K562 (cell line): ENCODE results near the gene ARHGEF12. TPM values are rescaled to one million over a fixed set of nuclear protein-coding genes. Genes with fewer than 3 reads are reported as not detected.

Experiments
- DNMT1 ChIP-seq: fragments of 450-650 bp; IDR thresholded peaks from 2 replicates; pipeline ENCODE4 v1.6.1; 2016; ENCODE audit warnings: antibody characterized with exemption, mild to moderate bottlenecking
- EP400 ChIP-seq: fragments of 450-650 bp; IDR thresholded peaks from 2 replicates; pipeline ENCODE4 v1.6.1; 2017; ENCODE audit warnings: antibody characterized with exemption, mild to moderate bottlenecking, moderate library complexity
- HNRNPL ChIP-seq: fragments of 200-400 bp; formaldehyde crosslinking; IDR thresholded peaks from 2 replicates; pipeline ENCODE4 v1.6.1; 2017; ENCODE audit warnings: low read depth, mild to moderate bottlenecking, low read length
- JUNB ChIP-seq: fragments of 450-650 bp; formaldehyde crosslinking; conservative IDR thresholded peaks from 2 replicates; pipeline ENCODE4 v1.4.0; 2020; ENCODE audit warnings: mild to moderate bottlenecking
- KHSRP ChIP-seq: fragments of 450-650 bp; IDR thresholded peaks from 2 replicates; pipeline ENCODE4 v1.6.1; 2017
- MYBL2 ChIP-seq, 2 experiments: fragments of 450-650 bp in 1 of 2; sonication (generic) in 1 of 2; formaldehyde crosslinking in 1 of 2; IDR thresholded peaks; 2 replicates each; pipeline versions ENCODE4 v1.6.1 to v1.8.1; 2017 to 2022; ENCODE audit warnings: borderline replicate concordance in 1 of 2, inconsistent platforms in 1 of 2, low read depth in 1 of 2, mild to moderate bottlenecking in 1 of 2, missing genetic modification reagents in 1 of 2, moderate library complexity in 1 of 2
- RBM15 ChIP-seq: fragments of 200-400 bp; formaldehyde crosslinking; IDR thresholded peaks from 2 replicates; pipeline ENCODE4 v1.6.1; 2018; ENCODE audit warnings: mild to moderate bottlenecking, low read length, moderate library complexity; ENCODE audit not compliant: insufficient read depth
- RBM17 ChIP-seq: fragments of 200-400 bp; formaldehyde crosslinking; IDR thresholded peaks from 2 replicates; pipeline ENCODE4 v1.6.1; 2017; ENCODE audit warnings: low read depth, mild to moderate bottlenecking, low read length, borderline replicate concordance
- SMAD2 ChIP-seq: fragments of 150-350 bp; IDR thresholded peaks from 2 replicates; pipeline ENCODE4 v1.6.1; 2014; ENCODE audit warnings: low read depth, mild to moderate bottlenecking, low read length
- SP2 ChIP-seq: IDR thresholded peaks from 2 replicates; pipeline ENCODE4 v1.6.1; 2011; ENCODE audit warnings: mild to moderate bottlenecking, low read depth, low read length, moderate library complexity; ENCODE audit not compliant: poor library complexity, severe bottlenecking; ENCODE audit errors: extremely low read depth
- SUPT5H ChIP-seq: fragments of 450-650 bp; IDR thresholded peaks from 2 replicates; pipeline ENCODE4 v1.6.1; 2016
- TGIF2 ChIP-seq: sonication (generic); formaldehyde crosslinking; IDR thresholded peaks from 2 replicates; pipeline ENCODE4 v1.8.1; 2022; ENCODE audit warnings: mild to moderate bottlenecking, missing genetic modification reagents, moderate library complexity
- ZNF766 ChIP-seq: fragments of 200-800 bp; sonication (Bioruptor generic); conservative IDR thresholded peaks from 2 replicates; pipeline ENCODE4 v1.6.1; 2016; ENCODE audit warnings: missing genetic modification characterization, missing compliant biosample characterization
- ZNF785 ChIP-seq: fragments of 250-450 bp; sonication (Bioruptor Pico); IDR thresholded peaks from 2 replicates; pipeline ENCODE4 v1.4.0; 2020; ENCODE audit warnings: mild to moderate bottlenecking
- polyA plus RNA-seq, 8 experiments: library from polyadenylated mRNA; depleted of rRNA in 4 of 8; stranded (reverse) in 5 of 8; unstranded in 3 of 8; fragments of >200 nt; fragmentation: Nextera tagmentation in 2 of 8; fragmentation: Illumina TruSeq in 1 of 8; extraction: Ambion mirVana in 2 of 8; extraction: Trizol in 1 of 8; gene quantifications; 2 replicates each; pipeline versions ENCODE4 v1.2.1 to v1.2.3, GENCODE V29; 2011 to 2014; ENCODE audit warnings: inconsistent platforms in 1 of 8, missing spikeins in 1 of 8
- total RNA-seq, 7 experiments: library from RNA; depleted of rRNA in 6 of 7; stranded (reverse); fragments of >200 nt in 6 of 7; fragmentation: Illumina TruSeq in 2 of 7; extraction: Trizol in 2 of 7; gene quantifications; 2 replicates each; pipeline versions ENCODE4 v1.2.1 to v1.2.3, GENCODE V29; 2011 to 2021; ENCODE audit warnings: low replicate concordance in 1 of 7
- TF ChIP-seq, protein P1 (sequence below): fragments of 250-450 bp; sonication (Bioruptor Pico); IDR thresholded peaks from 2 replicates; pipeline ENCODE4 v1.4.0; 2020; ENCODE audit warnings: borderline replicate concordance
- TF ChIP-seq, protein P2 (sequence below): sonication (generic); formaldehyde crosslinking; IDR thresholded peaks from 2 replicates; pipeline ENCODE4 v1.8.1; 2023; ENCODE audit warnings: mild to moderate bottlenecking, missing genetic modification reagents
- TF ChIP-seq, protein P3 (sequence below): sonication (generic); formaldehyde crosslinking; IDR thresholded peaks from 2 replicates; pipeline ENCODE4 v1.8.0; 2022; ENCODE audit warnings: missing genetic modification reagents, mild to moderate bottlenecking, borderline replicate concordance
- TF ChIP-seq, protein P4 (sequence below): fragments of 450-650 bp; IDR thresholded peaks from 2 replicates; pipeline ENCODE4 v1.6.1; 2017; ENCODE audit warnings: antibody characterized with exemption, mild to moderate bottlenecking

The ARHGEF12 gene
- total and polyA plus RNA-seq, 9 of the 15 experiments (the other 6 are each of a cell fraction or from before 2014, with no cell fraction given) = 3.5 to 51.7 (median 29.5) TPM

DNA sequence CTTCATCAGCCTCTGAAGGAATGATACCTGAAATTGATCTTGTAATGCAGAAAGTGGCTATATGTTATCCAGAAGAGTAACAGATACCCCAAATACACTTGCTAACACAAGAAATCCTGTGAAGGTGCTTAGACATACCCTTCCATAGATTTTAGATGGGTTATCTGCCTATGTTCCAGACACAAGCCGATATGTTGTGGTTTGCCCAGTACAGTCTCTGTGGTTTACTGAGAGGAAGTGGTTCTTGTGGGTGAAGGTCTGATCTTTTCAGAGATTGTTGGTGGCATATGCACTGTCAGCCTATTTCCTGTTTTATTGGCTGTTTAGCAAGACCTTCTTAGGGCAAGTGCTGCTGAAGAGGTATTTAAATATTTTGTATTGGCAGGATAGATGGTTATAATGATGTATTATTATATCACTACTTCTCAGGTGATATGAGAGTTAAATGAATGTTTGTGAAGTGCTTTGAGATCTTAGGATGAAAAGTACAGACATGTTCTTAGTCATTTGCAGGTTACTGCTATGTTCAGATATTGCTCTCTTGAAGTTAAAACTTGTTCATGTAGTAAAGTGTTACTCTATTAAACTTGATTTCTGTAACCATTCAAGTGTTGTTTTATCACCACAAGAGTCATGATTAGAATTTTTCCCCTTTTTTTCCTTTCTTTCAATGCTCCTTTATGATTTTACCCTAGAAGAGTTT lies 8.2 kb downstream of the ARHGEF12 start (continued):
- TF ChIP-seq, protein P1, sequence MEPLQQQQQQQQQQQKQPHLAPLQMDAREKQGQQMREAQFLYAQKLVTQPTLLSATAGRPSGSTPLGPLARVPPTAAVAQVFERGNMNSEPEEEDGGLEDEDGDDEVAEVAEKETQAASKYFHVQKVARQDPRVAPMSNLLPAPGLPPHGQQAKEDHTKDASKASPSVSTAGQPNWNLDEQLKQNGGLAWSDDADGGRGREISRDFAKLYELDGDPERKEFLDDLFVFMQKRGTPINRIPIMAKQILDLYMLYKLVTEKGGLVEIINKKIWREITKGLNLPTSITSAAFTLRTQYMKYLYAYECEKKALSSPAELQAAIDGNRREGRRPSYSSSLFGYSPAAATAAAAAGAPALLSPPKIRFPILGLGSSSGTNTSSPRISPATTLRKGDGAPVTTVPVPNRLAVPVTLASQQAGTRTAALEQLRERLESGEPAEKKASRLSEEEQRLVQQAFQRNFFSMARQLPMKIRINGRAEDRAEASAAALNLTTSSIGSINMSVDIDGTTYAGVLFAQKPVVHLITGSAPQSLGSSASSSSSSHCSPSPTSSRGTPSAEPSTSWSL (CRISPR knock-in tag) = no peak
- TF ChIP-seq MYBL2 (IDR thresholded peaks at IDR 0.05; ENCODE audit: low read depth) = no peak
- no peak for TF ChIP-seq MYBL2 (CRISPR knock-in tag; IDR thresholded peaks at IDR 0.05; ENCODE audit: borderline replicate concordance)
- TF ChIP-seq, protein P2, sequence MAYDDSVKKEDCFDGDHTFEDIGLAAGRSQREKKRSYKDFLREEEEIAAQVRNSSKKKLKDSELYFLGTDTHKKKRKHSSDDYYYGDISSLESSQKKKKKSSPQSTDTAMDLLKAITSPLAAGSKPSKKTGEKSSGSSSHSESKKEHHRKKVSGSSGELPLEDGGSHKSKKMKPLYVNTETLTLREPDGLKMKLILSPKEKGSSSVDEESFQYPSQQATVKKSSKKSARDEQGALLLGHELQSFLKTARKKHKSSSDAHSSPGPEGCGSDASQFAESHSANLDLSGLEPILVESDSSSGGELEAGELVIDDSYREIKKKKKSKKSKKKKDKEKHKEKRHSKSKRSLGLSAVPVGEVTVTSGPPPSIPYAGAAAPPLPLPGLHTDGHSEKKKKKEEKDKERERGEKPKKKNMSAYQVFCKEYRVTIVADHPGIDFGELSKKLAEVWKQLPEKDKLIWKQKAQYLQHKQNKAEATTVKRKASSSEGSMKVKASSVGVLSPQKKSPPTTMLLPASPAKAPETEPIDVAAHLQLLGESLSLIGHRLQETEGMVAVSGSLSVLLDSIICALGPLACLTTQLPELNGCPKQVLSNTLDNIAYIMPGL (CRISPR knock-in tag) = no peak
- no peak for TF ChIP-seq SMAD2
- TF ChIP-seq SP2 = no peak
- TF ChIP-seq, protein P3, sequence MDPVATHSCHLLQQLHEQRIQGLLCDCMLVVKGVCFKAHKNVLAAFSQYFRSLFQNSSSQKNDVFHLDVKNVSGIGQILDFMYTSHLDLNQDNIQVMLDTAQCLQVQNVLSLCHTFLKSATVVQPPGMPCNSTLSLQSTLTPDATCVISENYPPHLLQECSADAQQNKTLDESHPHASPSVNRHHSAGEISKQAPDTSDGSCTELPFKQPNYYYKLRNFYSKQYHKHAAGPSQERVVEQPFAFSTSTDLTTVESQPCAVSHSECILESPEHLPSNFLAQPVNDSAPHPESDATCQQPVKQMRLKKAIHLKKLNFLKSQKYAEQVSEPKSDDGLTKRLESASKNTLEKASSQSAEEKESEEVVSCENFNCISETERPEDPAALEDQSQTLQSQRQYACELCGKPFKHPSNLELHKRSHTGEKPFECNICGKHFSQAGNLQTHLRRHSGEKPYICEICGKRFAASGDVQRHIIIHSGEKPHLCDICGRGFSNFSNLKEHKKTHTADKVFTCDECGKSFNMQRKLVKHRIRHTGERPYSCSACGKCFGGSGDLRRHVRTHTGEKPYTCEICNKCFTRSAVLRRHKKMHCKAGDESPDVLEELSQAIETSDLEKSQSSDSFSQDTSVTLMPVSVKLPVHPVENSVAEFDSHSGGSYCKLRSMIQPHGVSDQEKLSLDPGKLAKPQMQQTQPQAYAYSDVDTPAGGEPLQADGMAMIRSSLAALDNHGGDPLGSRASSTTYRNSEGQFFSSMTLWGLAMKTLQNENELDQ (CRISPR knock-in tag) = no peak
- TF ChIP-seq RBM15 = no peak
- TF ChIP-seq, protein P4, sequence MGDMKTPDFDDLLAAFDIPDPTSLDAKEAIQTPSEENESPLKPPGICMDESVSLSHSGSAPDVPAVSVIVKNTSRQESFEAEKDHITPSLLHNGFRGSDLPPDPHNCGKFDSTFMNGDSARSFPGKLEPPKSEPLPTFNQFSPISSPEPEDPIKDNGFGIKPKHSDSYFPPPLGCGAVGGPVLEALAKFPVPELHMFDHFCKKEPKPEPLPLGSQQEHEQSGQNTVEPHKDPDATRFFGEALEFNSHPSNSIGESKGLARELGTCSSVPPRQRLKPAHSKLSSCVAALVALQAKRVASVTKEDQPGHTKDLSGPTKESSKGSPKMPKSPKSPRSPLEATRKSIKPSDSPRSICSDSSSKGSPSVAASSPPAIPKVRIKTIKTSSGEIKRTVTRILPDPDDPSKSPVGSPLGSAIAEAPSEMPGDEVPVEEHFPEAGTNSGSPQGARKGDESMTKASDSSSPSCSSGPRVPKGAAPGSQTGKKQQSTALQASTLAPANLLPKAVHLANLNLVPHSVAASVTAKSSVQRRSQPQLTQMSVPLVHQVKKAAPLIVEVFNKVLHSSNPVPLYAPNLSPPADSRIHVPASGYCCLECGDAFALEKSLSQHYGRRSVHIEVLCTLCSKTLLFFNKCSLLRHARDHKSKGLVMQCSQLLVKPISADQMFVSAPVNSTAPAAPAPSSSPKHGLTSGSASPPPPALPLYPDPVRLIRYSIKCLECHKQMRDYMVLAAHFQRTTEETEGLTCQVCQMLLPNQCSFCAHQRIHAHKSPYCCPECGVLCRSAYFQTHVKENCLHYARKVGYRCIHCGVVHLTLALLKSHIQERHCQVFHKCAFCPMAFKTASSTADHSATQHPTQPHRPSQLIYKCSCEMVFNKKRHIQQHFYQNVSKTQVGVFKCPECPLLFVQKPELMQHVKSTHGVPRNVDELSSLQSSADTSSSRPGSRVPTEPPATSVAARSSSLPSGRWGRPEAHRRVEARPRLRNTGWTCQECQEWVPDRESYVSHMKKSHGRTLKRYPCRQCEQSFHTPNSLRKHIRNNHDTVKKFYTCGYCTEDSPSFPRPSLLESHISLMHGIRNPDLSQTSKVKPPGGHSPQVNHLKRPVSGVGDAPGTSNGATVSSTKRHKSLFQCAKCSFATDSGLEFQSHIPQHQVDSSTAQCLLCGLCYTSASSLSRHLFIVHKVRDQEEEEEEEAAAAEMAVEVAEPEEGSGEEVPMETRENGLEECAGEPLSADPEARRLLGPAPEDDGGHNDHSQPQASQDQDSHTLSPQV = no peak
- TF ChIP-seq TGIF2 (CRISPR knock-in tag) = no peak
- TF ChIP-seq ZNF766 (CRISPR knock-in tag) = peak; percentile 65; the same call in 1 of the 2 replicates
- TF ChIP-seq EP400 = no peak
- TF ChIP-seq KHSRP = no peak
- no peak for TF ChIP-seq SUPT5H
- no peak for TF ChIP-seq HNRNPL
- no peak for TF ChIP-seq RBM17
- TF ChIP-seq JUNB (CRISPR knock-in tag) = no peak
- TF ChIP-seq ZNF785 (CRISPR knock-in tag) = no peak
- TF ChIP-seq DNMT1 = no peak
